Right lobe of liver (tissue), 6 donors: Measurements from ENCODE around the gene CDC42BPB. TPM values are rescaled to one million over a fixed set of nuclear protein-coding genes. Genes with fewer than 3 reads are reported as not detected.
A peak's percentile ranks its signal among the peaks of the same experiment; 100 is the strongest.

Source experiments
- ATAC-seq, 4 donors: fragments of 200-7000 bp; cut with Tn5 transposase; one replicate each; pipeline ENCODE4 v1.9.1; 2020; ENCODE audit warnings: mild to moderate bottlenecking in 4 of 4, moderate library complexity in 4 of 4
- DNase-seq, 3 donors: peaks; one replicate each; pipeline ENCODE4 v3.0.0-alpha.2; 2020
- H3K27ac ChIP-seq, 3 donors: fragments of 200-600 bp; one replicate each; pipeline ENCODE4 v1.8.0; 2022
- H3K27me3 ChIP-seq, 2 donors: fragments of 200-600 bp; one replicate each; pipeline ENCODE4 v1.8.0; 2022
- H3K36me3 ChIP-seq, 4 donors: fragments of 200-600 bp; sonication (generic) in 1 of 4; one replicate each; pipeline versions ENCODE4 v1.5.1 to v1.8.0; 2017 to 2022; ENCODE audit warnings: control low read depth in 1 of 4
- H3K4me1 ChIP-seq, 4 donors: fragments of 200-600 bp; sonication (generic) in 1 of 4; one replicate each; pipeline versions ENCODE4 v1.5.1 to v1.8.0; 2017 to 2022; ENCODE audit warnings: control low read depth in 1 of 4
- H3K4me3 ChIP-seq, 3 donors: fragments of 200-600 bp; one replicate each; pipeline ENCODE4 v1.8.0; 2022
- H3K9me3 ChIP-seq, 4 donors: fragments of 200-600 bp; sonication (generic) in 1 of 4; one replicate each; pipeline versions ENCODE4 v1.5.1 to v1.8.0; 2017 to 2022; ENCODE audit warnings: control low read depth in 1 of 4
- POLR2A ChIP-seq: fragments of 450-650 bp; IDR thresholded peaks from one replicate; pipeline ENCODE4 v1.6.1; 2017; ENCODE audit warnings: antibody characterized with exemption, mild to moderate bottlenecking
- WGBS: methylation state at CpG from one replicate; pipeline ENCODE4 v1.1.6; 2018; ENCODE audit warnings: low coverage, low lambda C conversion rate; ENCODE audit not compliant: insufficient coverage; ENCODE audit errors: missing lambda C conversion rate; 5-methylcytosine and 5-hydroxymethylcytosine counted together
- intact Hi-C, 2 donors: fragments of 100-400 bp; cut with DNase I; formaldehyde crosslinking; loops; one replicate each; pipeline versions ENCODE4 v1.11.2 to v1.14.1; 2022
- total RNA-seq, 6 experiments: library from RNA; depleted of rRNA in 2 of 6; stranded (reverse); fragments of >200 nt in 2 of 6; fragmentation: NEBNext Ultra II Directional in 3 of 6; extraction: Animal tissue kit (Norgen Biotek cat#: 25700) in 3 of 6; gene quantifications; one replicate each; pipeline versions ENCODE4 v1.1.0 to v1.2.4, GENCODE V29; 2016 to 2023
- TF ChIP-seq, protein P1 (sequence below), 4 donors: fragments of 200-600 bp in 3 of 4; fragments of 450-650 bp in 1 of 4; IDR thresholded peaks; one replicate each; pipeline versions ENCODE4 v1.5.1 to v1.8.0; 2016 to 2022; ENCODE audit warnings: antibody characterized with exemption in 4 of 4, mild to moderate bottlenecking in 2 of 4
- donor health status: DM: no; HTN: yes; CAD: no.
- donor health status: DM: no; HTN: no; CAD: no.
- donor health status: DM: no; HTN: no; CAD: no.
- donor health status: DM: no; HTN: yes; CAD: no.
- donor health status: DM: no; HTN: yes; CAD: no.

Gene CDC42BPB
- total RNA-seq, 6 experiments from 2014 or later = 38.4 to 55.5 (median 43.0) TPM

DNA sequence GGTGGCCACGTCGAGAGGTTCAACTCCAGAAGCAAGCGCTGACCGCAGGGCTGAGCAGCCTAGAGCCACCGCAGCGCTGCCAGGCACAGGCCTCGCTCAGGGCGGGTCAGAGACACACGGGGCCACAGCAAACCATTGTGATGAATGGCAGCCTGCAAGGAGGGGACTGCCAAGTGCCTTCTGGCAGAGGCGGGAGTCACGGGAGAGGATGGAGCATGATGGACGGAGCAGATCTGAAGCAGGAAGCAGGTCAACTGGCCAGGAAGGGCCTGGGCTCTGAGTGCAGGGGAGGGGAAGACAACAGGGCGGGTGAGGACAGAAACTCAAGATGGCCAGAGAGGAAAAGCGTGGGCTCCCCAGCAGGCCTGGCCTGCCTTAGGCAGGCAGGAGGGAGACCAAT is 49.8 kb downstream of the CDC42BPB start:
- H3K4me3 ChIP-seq = no peak overlapping the region
- 59% methylated on average over 13 of the region's 14 CpGs for WGBS
- H3K36me3 ChIP-seq = peaks cover 0 to 15% (median 6%) of the 10 kb centered on the region in 4 donors
- H3K27ac ChIP-seq = no peak overlapping the region
- H3K27me3 ChIP-seq = no peaks in the 10 kb centered on the region
- DNase-seq (peak in 1 of 3 donors; percentile 57), ATAC-seq (peak; percentile 47 to 61 (median 50))
- H3K9me3 ChIP-seq = no peaks in the 10 kb centered on the region
- H3K4me1 ChIP-seq = peaks cover 0 to 8% (median 0%) of the 10 kb centered on the region in 4 donors
- TF ChIP-seq, protein P1, sequence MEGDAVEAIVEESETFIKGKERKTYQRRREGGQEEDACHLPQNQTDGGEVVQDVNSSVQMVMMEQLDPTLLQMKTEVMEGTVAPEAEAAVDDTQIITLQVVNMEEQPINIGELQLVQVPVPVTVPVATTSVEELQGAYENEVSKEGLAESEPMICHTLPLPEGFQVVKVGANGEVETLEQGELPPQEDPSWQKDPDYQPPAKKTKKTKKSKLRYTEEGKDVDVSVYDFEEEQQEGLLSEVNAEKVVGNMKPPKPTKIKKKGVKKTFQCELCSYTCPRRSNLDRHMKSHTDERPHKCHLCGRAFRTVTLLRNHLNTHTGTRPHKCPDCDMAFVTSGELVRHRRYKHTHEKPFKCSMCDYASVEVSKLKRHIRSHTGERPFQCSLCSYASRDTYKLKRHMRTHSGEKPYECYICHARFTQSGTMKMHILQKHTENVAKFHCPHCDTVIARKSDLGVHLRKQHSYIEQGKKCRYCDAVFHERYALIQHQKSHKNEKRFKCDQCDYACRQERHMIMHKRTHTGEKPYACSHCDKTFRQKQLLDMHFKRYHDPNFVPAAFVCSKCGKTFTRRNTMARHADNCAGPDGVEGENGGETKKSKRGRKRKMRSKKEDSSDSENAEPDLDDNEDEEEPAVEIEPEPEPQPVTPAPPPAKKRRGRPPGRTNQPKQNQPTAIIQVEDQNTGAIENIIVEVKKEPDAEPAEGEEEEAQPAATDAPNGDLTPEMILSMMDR (IDR thresholded peaks at IDR 0.05) = no peak
- TF ChIP-seq POLR2A = no peak
- intact Hi-C loops = no loop called here

DNA sequence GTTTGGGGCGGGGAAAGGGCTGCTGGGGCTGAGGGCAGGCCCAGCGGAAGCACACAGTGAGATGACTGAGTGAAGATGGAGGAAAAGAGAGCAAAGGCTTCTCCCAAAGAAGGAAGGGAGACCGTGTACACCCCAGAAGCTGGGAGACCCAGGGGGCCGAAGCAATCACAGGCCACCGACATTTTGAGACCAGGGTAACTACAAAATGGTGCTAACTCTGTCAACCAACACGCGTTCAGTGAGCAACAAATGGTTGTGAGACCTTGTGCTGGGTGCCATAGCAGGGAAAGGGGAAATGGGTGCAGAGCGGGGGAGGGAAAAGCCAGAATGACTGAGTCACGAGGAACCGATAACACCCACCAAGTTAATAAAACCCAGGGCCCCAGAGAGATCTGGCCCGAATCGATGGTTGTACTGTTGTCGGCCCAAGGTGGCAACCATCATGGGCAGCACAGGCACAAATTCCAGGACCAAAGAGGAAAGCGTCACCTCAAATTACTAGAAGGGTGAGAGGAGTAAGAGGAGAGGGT is 50.3 kb downstream of the CDC42BPB start:
- TF ChIP-seq, protein P1 (IDR thresholded peaks at IDR 0.05) = no peak
- no peak for TF ChIP-seq POLR2A
- Histone ChIP-seq H3K4me3 (no peak overlapping the region), H3K27ac (no peak overlapping the region), H3K36me3 (peaks cover 0 to 15% (median 7%) of the 10 kb centered on the region in 4 donors), H3K27me3 (no peaks in the 10 kb centered on the region), H3K9me3 (no peaks in the 10 kb centered on the region), H3K4me1 (peaks cover 0 to 8% (median 0%) of the 10 kb centered on the region in 4 donors)
- DNase-seq (no peak), ATAC-seq (no peak)
- intact Hi-C loops = no loop called here
- WGBS = 98% methylated on average over 11 of the region's 14 CpGs

DNA sequence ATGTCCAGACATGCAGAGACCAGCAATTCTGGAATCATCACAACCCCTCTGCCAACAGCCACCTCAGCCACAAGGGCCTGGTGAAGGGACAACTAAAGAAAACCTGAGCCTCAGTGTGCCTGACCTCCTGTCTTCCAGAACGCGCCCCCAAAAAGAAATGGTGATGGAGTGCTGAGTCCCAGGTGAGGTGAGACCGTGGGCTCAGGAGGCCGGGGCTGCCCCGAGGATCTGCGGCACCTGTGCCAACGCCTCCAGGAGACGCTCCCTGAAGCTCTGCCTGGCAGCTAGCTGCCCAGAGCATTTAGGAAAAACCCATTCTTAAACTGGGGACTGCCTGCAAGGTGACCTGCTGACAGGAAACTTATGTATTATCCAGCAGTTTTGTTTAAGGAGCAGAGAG is 51.2 kb downstream of the CDC42BPB start:
- ATAC-seq = no peak

DNA sequence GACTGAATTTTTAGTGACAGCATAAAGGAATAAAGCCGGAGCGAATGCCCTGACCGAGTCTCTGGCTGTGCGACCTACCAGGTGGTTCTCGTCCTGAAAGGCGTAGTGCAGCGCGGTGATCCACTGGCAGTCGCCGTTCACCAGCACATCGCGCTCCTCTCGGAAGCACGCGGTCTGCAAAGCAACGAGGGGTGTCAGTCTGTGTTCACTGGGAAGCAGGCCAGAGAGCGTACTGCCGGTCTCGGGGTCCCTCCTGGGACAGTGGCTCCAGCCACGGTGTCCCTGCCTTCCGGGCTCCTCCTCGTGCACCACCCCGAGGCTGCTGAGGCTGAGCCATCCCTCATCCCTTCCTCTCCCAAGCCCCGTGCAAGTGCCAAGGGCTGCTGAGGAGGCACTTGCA is 53.5 kb downstream of the CDC42BPB start:
- ATAC-seq (no peak), DNase-seq (no peak)
- peak overlapping the region in 2 of 3 donors; percentile 17 to 71 for H3K27ac ChIP-seq
- H3K36me3 ChIP-seq = peaks cover 0 to 26% (median 11%) of the 10 kb centered on the region in 4 donors
- H3K4me1 ChIP-seq = peaks cover 0 to 8% (median 0%) of the 10 kb centered on the region in 4 donors
- H3K27me3 ChIP-seq = no peaks in the 10 kb centered on the region
- TF ChIP-seq, protein P1 (IDR thresholded peaks at IDR 0.05) = no peak
- no peak for TF ChIP-seq POLR2A
- intact Hi-C loops = no loop called here
- H3K9me3 ChIP-seq = no peaks in the 10 kb centered on the region
- no peak overlapping the region for H3K4me3 ChIP-seq
- WGBS = 96% methylated on average over 5 of the region's 24 CpGs

More for the DNA sequence above, 51.2 kb downstream of the CDC42BPB start:
- DNase-seq = no peak
- Histone ChIP-seq H3K27me3 (no peaks in the 10 kb centered on the region), H3K27ac (no peak overlapping the region), H3K4me1 (peaks cover 0 to 8% (median 0%) of the 10 kb centered on the region in 4 donors), H3K36me3 (peaks cover 0 to 20% (median 10%) of the 10 kb centered on the region in 4 donors), H3K9me3 (no peaks in the 10 kb centered on the region), H3K4me3 (no peak overlapping the region)
- intact Hi-C loops = no loop called here
- no peak for TF ChIP-seq POLR2A
- TF ChIP-seq, protein P1 (IDR thresholded peaks at IDR 0.05) = no peak
- 100% methylated on average over 2 of the region's 8 CpGs for WGBS
